ENCODE data around the gene ERVMER34-1. TPM values are rescaled to one million over a fixed set of nuclear protein-coding genes. Genes with fewer than 3 reads are reported as not detected.

Gene ERVMER34-1
- total RNA-seq, 1 experiment from 2014 or later, result 0.67 TPM

DNA sequence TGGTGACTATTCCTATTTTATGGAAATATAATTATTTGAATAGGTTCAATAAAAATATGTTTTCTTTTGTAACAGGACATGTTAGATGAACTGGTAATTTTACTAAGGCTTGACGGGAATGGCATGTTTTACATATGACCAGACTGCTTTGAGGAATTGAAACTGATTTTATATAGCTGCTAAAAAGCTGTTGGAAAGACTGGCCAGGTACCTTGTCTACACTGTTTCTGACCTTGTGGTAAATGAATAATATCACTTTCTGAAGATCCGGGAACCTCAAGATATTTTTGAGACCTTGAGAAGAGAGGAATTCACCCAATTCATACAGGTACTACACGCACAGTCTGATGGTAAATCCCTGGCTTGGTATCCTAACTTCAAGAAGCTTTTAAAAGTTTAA lies 50.0 kb downstream of the ERVMER34-1 start:
- Histone ChIP-seq H3K4me1 (ENCODE audit: control insufficient read depth, insufficient read depth, low read length) (no peaks in the 10 kb centered on the region), H3K27me3 (ENCODE audit: control insufficient read depth, insufficient read depth, low read length) (no peaks in the 10 kb centered on the region), H3K9me3 (ENCODE audit: control insufficient read depth, insufficient read depth, low read depth, low read length) (no peaks in the 10 kb centered on the region), H3K4me3 (ENCODE audit: low read depth in 2 of 2, low read length in 2 of 2) (no peak overlapping the region), H3K36me3 (ENCODE audit: control insufficient read depth, insufficient read depth, low read length) (no peaks in the 10 kb centered on the region), H3K27ac (ENCODE audit: low read length) (no peak overlapping the region)
- ATAC-seq (no peak), DNase-seq (ENCODE audit: low read depth, low spot score) (no peak)
- in situ Hi-C loops (cut with HindIII; ENCODE audit: low pct_unique_long_range_greater_than_20kb, low sequenced_read_pairs) (no loop called here), intact Hi-C loops (cut with micrococcal nuclease; ENCODE audit: unreplicated experiment) (no loop called here)
- BruUV-seq (replicated peaks), result no TSS peak
- TF ChIP-seq TCF7L2 (IDR thresholded peaks at IDR 0.05; ENCODE audit: low read depth, low read length), result no peak
- TF ChIP-seq, protein P1, sequence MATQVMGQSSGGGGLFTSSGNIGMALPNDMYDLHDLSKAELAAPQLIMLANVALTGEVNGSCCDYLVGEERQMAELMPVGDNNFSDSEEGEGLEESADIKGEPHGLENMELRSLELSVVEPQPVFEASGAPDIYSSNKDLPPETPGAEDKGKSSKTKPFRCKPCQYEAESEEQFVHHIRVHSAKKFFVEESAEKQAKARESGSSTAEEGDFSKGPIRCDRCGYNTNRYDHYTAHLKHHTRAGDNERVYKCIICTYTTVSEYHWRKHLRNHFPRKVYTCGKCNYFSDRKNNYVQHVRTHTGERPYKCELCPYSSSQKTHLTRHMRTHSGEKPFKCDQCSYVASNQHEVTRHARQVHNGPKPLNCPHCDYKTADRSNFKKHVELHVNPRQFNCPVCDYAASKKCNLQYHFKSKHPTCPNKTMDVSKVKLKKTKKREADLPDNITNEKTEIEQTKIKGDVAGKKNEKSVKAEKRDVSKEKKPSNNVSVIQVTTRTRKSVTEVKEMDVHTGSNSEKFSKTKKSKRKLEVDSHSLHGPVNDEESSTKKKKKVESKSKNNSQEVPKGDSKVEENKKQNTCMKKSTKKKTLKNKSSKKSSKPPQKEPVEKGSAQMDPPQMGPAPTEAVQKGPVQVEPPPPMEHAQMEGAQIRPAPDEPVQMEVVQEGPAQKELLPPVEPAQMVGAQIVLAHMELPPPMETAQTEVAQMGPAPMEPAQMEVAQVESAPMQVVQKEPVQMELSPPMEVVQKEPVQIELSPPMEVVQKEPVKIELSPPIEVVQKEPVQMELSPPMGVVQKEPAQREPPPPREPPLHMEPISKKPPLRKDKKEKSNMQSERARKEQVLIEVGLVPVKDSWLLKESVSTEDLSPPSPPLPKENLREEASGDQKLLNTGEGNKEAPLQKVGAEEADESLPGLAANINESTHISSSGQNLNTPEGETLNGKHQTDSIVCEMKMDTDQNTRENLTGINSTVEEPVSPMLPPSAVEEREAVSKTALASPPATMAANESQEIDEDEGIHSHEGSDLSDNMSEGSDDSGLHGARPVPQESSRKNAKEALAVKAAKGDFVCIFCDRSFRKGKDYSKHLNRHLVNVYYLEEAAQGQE (IDR thresholded peaks at IDR 0.05; ENCODE audit: insufficient read depth in 1 of 2, low read depth in 2 of 2, low read length in 1 of 2), result no peak
- TF ChIP-seq, protein P2, sequence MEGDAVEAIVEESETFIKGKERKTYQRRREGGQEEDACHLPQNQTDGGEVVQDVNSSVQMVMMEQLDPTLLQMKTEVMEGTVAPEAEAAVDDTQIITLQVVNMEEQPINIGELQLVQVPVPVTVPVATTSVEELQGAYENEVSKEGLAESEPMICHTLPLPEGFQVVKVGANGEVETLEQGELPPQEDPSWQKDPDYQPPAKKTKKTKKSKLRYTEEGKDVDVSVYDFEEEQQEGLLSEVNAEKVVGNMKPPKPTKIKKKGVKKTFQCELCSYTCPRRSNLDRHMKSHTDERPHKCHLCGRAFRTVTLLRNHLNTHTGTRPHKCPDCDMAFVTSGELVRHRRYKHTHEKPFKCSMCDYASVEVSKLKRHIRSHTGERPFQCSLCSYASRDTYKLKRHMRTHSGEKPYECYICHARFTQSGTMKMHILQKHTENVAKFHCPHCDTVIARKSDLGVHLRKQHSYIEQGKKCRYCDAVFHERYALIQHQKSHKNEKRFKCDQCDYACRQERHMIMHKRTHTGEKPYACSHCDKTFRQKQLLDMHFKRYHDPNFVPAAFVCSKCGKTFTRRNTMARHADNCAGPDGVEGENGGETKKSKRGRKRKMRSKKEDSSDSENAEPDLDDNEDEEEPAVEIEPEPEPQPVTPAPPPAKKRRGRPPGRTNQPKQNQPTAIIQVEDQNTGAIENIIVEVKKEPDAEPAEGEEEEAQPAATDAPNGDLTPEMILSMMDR (IDR thresholded peaks at IDR 0.05), result no peak
- TF ChIP-seq SIN3A (IDR thresholded peaks at IDR 0.05; ENCODE audit: borderline replicate concordance, insufficient read depth, low read depth, low read length), result no peak
- no peak for TF ChIP-seq POLR2AphosphoS5 (IDR thresholded peaks at IDR 0.05; ENCODE audit: low read depth, low read length)
- ChIA-PET CTCF (no interaction called here), POLR2A (no interaction called here)

DNA sequence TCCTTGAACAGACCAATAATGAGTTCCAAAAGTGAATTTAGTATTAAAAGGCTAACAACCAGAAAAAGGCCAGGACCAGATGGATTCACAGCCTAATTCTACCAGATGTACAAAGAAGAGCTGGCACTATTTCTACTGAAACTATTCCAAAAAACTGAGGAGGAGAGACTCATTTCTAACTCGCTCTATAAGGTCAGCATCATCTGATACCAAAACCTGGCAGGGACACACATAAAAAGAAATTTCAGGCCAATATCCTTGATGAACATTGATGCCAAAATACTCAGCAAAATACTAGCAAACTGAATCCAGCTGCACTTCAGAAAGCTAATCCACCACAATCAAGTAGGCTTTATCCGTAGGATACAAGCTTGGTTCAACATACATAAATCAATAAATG lies 56.3 kb downstream of the ERVMER34-1 start:
- Histone ChIP-seq H3K27ac (ENCODE audit: low read length) (no peak overlapping the region), H3K4me1 (ENCODE audit: control insufficient read depth, insufficient read depth, low read length) (no peaks in the 10 kb centered on the region), H3K9me3 (ENCODE audit: control insufficient read depth, insufficient read depth, low read depth, low read length) (no peaks in the 10 kb centered on the region), H3K4me3 (ENCODE audit: low read depth in 2 of 2, low read length in 2 of 2) (no peak overlapping the region), H3K27me3 (ENCODE audit: control insufficient read depth, insufficient read depth, low read length) (no peaks in the 10 kb centered on the region), H3K36me3 (ENCODE audit: control insufficient read depth, insufficient read depth, low read length) (no peaks in the 10 kb centered on the region)
- ATAC-seq (no peak), DNase-seq (ENCODE audit: low read depth, low spot score) (no peak)
- intact Hi-C loops (cut with micrococcal nuclease; ENCODE audit: unreplicated experiment), result no loop called here
- in situ Hi-C loops (cut with HindIII; ENCODE audit: low pct_unique_long_range_greater_than_20kb, low sequenced_read_pairs), result no loop called here
- ChIA-PET POLR2A (interaction anchor here (0.6 kb wide), 2 partner anchors 26 to 291 kb away, joined by 4 to 6 read pairs; no protein-coding TSS in a partner anchor), CTCF (no interaction called here)
- no TSS peak for BruUV-seq (replicated peaks)
- TF ChIP-seq, protein P1 (IDR thresholded peaks at IDR 0.05; ENCODE audit: insufficient read depth in 1 of 2, low read depth in 2 of 2, low read length in 1 of 2), result no peak
- TF ChIP-seq, protein P2 (IDR thresholded peaks at IDR 0.05), result no peak
- TF ChIP-seq TCF7L2 (IDR thresholded peaks at IDR 0.05; ENCODE audit: low read depth, low read length) (no peak), POLR2AphosphoS5 (IDR thresholded peaks at IDR 0.05; ENCODE audit: low read depth, low read length) (no peak), SIN3A (IDR thresholded peaks at IDR 0.05; ENCODE audit: borderline replicate concordance, insufficient read depth, low read depth, low read length) (no peak)

Data from Panc1 (cell line).